Erythroblast (primary cell): Measurements from ENCODE around the gene D2HGDH.

Experiments used
- GATA1 ChIP-seq: IDR thresholded peaks from 2 replicates; pipeline ENCODE4 v1.6.1; 2011; ENCODE audit warnings: low read depth, mild to moderate bottlenecking, control low read depth, low read length, moderate library complexity
- POLR2A ChIP-seq: IDR thresholded peaks from 2 replicates; pipeline ENCODE4 v1.6.1; 2011; ENCODE audit warnings: mild to moderate bottlenecking, low read length

GRCh38 chr2:241773511-241774418, 39.3 kb downstream of the D2HGDH start:
- TF ChIP-seq POLR2A: no peak
- TF ChIP-seq GATA1: no peak
